Retinal pigment epithelial cell (primary cell): ENCODE results near the gene PLTP.

Source experiments
- DNase-seq: peaks from one replicate; pipeline ENCODE4 v3.0.0-alpha.2; 2010; ENCODE audit warnings: low read depth
- H3K4me3 ChIP-seq: 2 replicates; pipeline ENCODE4 v1.5.1; 2011; ENCODE audit warnings: mild to moderate bottlenecking, low read length, control low read depth, moderate library complexity
- CTCF ChIP-seq: conservative IDR thresholded peaks from 2 replicates; pipeline ENCODE4 v1.5.1; 2011; ENCODE audit warnings: low read depth, low read length, control low read depth, inconsistent platforms

PLTP gene

GRCh38 chr20:45899046-45899835, 12.7 kb downstream of the PLTP start:
- H3K4me3 ChIP-seq: no peak overlapping the region
- no peak for TF ChIP-seq CTCF
- DNase-seq: no peak

GRCh38 chr20:45898285-45898684, 13.7 kb downstream of the PLTP start:
- no peak for DNase-seq
- H3K4me3 ChIP-seq: no peak overlapping the region
- no peak for TF ChIP-seq CTCF

GRCh38 chr20:45897692-45898091, 14.3 kb downstream of the PLTP start:
- no peak for TF ChIP-seq CTCF
- no peak for DNase-seq
- no peak overlapping the region for H3K4me3 ChIP-seq

- no peak for DNase-seq
- no peak overlapping the region for H3K4me3 ChIP-seq
- TF ChIP-seq CTCF: no peak
Measured at GRCh38 chr20:45897289-45897688, 14.7 kb downstream of the PLTP start.

GRCh38 chr20:45896641-45897161, 15.3 kb downstream of the PLTP start:
- DNase-seq: no peak
- H3K4me3 ChIP-seq: no peak overlapping the region
- TF ChIP-seq CTCF: no peak

GRCh38 chr20:45894797-45895196, 17.2 kb downstream of the PLTP start:
- H3K4me3 ChIP-seq: no peak overlapping the region
- no peak for DNase-seq
- TF ChIP-seq CTCF: no peak

GRCh38 chr20:45893831-45894230, 18.1 kb downstream of the PLTP start:
- DNase-seq: no peak
- no peak for TF ChIP-seq CTCF
- H3K4me3 ChIP-seq: no peak overlapping the region
